Parathyroid adenoma (tissue), 2 donors: ENCODE data around the gene PTPRC.
A peak's percentile ranks its signal among the peaks of the same experiment; 100 is the strongest.

Experiments used
- H2AFZ ChIP-seq: fragments of 300-600 bp; sonication (generic); one replicate; pipeline ENCODE4 v1.7.0; 2017; ENCODE audit warnings: antibody characterized with exemption, mild to moderate bottlenecking
- H3K27ac ChIP-seq: fragments of 300-600 bp; sonication (generic); one replicate; pipeline ENCODE4 v1.7.0; 2017
- H3K27me3 ChIP-seq: fragments of 300-600 bp; sonication (generic); one replicate; pipeline ENCODE4 v1.7.0; 2017; ENCODE audit warnings: low read length; ENCODE audit not compliant: control insufficient read depth, insufficient read depth
- H3K36me3 ChIP-seq: fragments of 300-600 bp; sonication (generic); one replicate; pipeline ENCODE4 v1.7.0; 2017; ENCODE audit warnings: low read length; ENCODE audit not compliant: control insufficient read depth, insufficient read depth
- H3K4me1 ChIP-seq: fragments of 300-600 bp; sonication (generic); one replicate; pipeline ENCODE4 v1.7.0; 2017; ENCODE audit warnings: control low read depth
- H3K4me2 ChIP-seq: fragments of 300-600 bp; sonication (generic); one replicate; pipeline ENCODE4 v1.7.0; 2017; ENCODE audit warnings: low read length
- H3K4me3 ChIP-seq: fragments of 300-600 bp; sonication (generic); one replicate; pipeline ENCODE4 v1.7.0; 2017; ENCODE audit warnings: low read depth, low read length
- H3K79me2 ChIP-seq: fragments of 300-600 bp; sonication (generic); one replicate; pipeline ENCODE4 v1.7.0; 2017; ENCODE audit warnings: control low read depth
- H3K9ac ChIP-seq: fragments of 300-600 bp; sonication (generic); one replicate; pipeline ENCODE4 v1.7.0; 2017; ENCODE audit warnings: mild to moderate bottlenecking
- H3K9me3 ChIP-seq: fragments of 300-600 bp; sonication (generic); one replicate; pipeline ENCODE4 v1.7.0; 2017; ENCODE audit warnings: low read length; ENCODE audit not compliant: control insufficient read depth
- CTCF ChIP-seq: fragments of 300-600 bp; sonication (generic); IDR thresholded peaks from one replicate; pipeline ENCODE4 v1.7.0; 2017; ENCODE audit warnings: antibody characterized with exemption, mild to moderate bottlenecking
- donor health status: primary hyperparathyroidism.

The PTPRC gene

GRCh38 chr1:198604975-198605374 lies 33.9 kb upstream of the PTPRC start:
- no peak overlapping the region for H3K9ac ChIP-seq
- no peaks in the 10 kb centered on the region for H3K79me2 ChIP-seq
- H2AFZ ChIP-seq, result no peak overlapping the region
- no peaks in the 10 kb centered on the region for H3K27me3 ChIP-seq
- H3K36me3 ChIP-seq, result no peaks in the 10 kb centered on the region
- TF ChIP-seq CTCF, result no peak
- no peak overlapping the region for H3K4me2 ChIP-seq
- no peak overlapping the region for H3K4me3 ChIP-seq
- no peak overlapping the region for H3K27ac ChIP-seq
- no peaks in the 10 kb centered on the region for H3K9me3 ChIP-seq
- H3K4me1 ChIP-seq, result no peaks in the 10 kb centered on the region

- no peak for TF ChIP-seq CTCF
- no peak overlapping the region for H3K27ac ChIP-seq
- no peaks in the 10 kb centered on the region for H3K27me3 ChIP-seq
These were observed 33.4 kb upstream of the PTPRC start for GRCh38 chr1:198605406-198605805.

GRCh38 chr1:198606020-198606438 lies 32.8 kb upstream of the PTPRC start:
- H3K27ac ChIP-seq, result no peak overlapping the region
- H3K4me3 ChIP-seq, result no peak overlapping the region
- no peak overlapping the region for H2AFZ ChIP-seq
- no peaks in the 10 kb centered on the region for H3K27me3 ChIP-seq
- H3K79me2 ChIP-seq, result no peaks in the 10 kb centered on the region
- no peak overlapping the region for H3K4me2 ChIP-seq
- no peaks in the 10 kb centered on the region for H3K36me3 ChIP-seq
- no peak for TF ChIP-seq CTCF
- no peaks in the 10 kb centered on the region for H3K4me1 ChIP-seq
- H3K9ac ChIP-seq, result no peak overlapping the region
- H3K9me3 ChIP-seq, result no peaks in the 10 kb centered on the region

More at GRCh38 chr1:198605406-198605805, 33.4 kb upstream of the PTPRC start:
- no peaks in the 10 kb centered on the region for H3K4me1 ChIP-seq
- H3K79me2 ChIP-seq, result no peaks in the 10 kb centered on the region
- H3K9ac ChIP-seq, result no peak overlapping the region
- no peak overlapping the region for H3K4me2 ChIP-seq
- H3K36me3 ChIP-seq, result no peaks in the 10 kb centered on the region
- H2AFZ ChIP-seq, result no peak overlapping the region
- H3K4me3 ChIP-seq, result no peak overlapping the region
- no peaks in the 10 kb centered on the region for H3K9me3 ChIP-seq

- Histone ChIP-seq H3K79me2 (no peaks in the 10 kb centered on the region), H3K4me2 (no peak overlapping the region), H3K4me1 (no peaks in the 10 kb centered on the region), H2AFZ (no peak overlapping the region), H3K4me3 (no peak overlapping the region), H3K36me3 (no peaks in the 10 kb centered on the region), H3K9ac (no peak overlapping the region), H3K9me3 (no peaks in the 10 kb centered on the region), H3K27me3 (no peaks in the 10 kb centered on the region), H3K27ac (no peak overlapping the region)
- no peak for TF ChIP-seq CTCF
These were observed 31.1 kb upstream of the PTPRC start for GRCh38 chr1:198607714-198608113.

- no peak overlapping the region for H3K4me3 ChIP-seq
- no peak for TF ChIP-seq CTCF
- H3K4me1 ChIP-seq, result no peaks in the 10 kb centered on the region
These were observed 28.5 kb upstream of the PTPRC start for GRCh38 chr1:198610362-198610761.

More at GRCh38 chr1:198610362-198610761, 28.5 kb upstream of the PTPRC start:
- Histone ChIP-seq H3K36me3 (no peaks in the 10 kb centered on the region), H3K27me3 (no peaks in the 10 kb centered on the region), H2AFZ (peak overlapping the region; percentile 38), H3K9me3 (no peaks in the 10 kb centered on the region), H3K27ac (no peak overlapping the region), H3K4me2 (no peak overlapping the region), H3K9ac (no peak overlapping the region), H3K79me2 (no peaks in the 10 kb centered on the region)
